Epithelial cell of umbilical artery (primary cell): ENCODE results near the gene KANK3. TPM values are rescaled to one million over a fixed set of nuclear protein-coding genes. Genes with fewer than 3 reads are reported as not detected.

ENCODE experiments used
- total RNA-seq: library from RNA; depleted of rRNA; stranded (reverse); fragments of >200 nt; gene quantifications from 2 replicates; pipeline ENCODE4 v1.2.3, GENCODE V29; 2014

Gene KANK3
- total RNA-seq, result 9.4 and 14.6 TPM in 2 replicates

GRCh38 chr19:8342684-8343482 lies at the start of gene KANK3:
Gene KANK3 (minus strand): TSS chr19:8343262. CDS start chr19:8337828, 5,434 bp downstream.

GRCh38 chr19:8389891-8390616 lies 47.0 kb upstream of the KANK3 start, which contains the start of gene RAB11B:
Gene RAB11B (plus strand): TSS chr19:8390360. CDS start chr19:8390417, 57 bp downstream.

GRCh38 chr19:8363803-8364771 lies 21.0 kb upstream of the KANK3 start, which contains the start of gene ANGPTL4:
Gene ANGPTL4 (plus strand): TSS chr19:8364155. CDS start chr19:8364322, 167 bp downstream.

GRCh38 chr19:8321067-8321985 lies 21.7 kb downstream of the KANK3 start, which contains the start of the genes NDUFA7 and RPS28:
Gene NDUFA7 (minus strand): TSS chr19:8321375. CDS start chr19:8321358, 17 bp downstream.
Gene RPS28 (plus strand): TSS chr19:8321496. CDS start chr19:8321531, 35 bp downstream.

GRCh38 chr19:8307965-8308866 lies 34.8 kb downstream of the KANK3 start, which contains the start of gene CD320:
Gene CD320 (minus strand): TSS chr19:8308358. CDS start chr19:8308290, 68 bp downstream.

Other genes with a start within 250 kb of the KANK3 start
- gene FBN3, start 193.7 kb downstream of the KANK3 start, total RNA-seq, result not detected in 2 replicates
- gene CERS4, start 133.9 kb downstream of the KANK3 start, total RNA-seq, result 1.5 and 1.9 TPM in 2 replicates
- 37.4 and 54.9 TPM in 2 replicates for gene CD320, start 34.9 kb downstream of the KANK3 start, total RNA-seq
- gene NDUFA7, start 21.9 kb downstream of the KANK3 start, total RNA-seq, result 9.0 and 26.3 TPM in 2 replicates
- 51.8 and 304 TPM in 2 replicates for gene RPS28, start 21.8 kb downstream of the KANK3 start, total RNA-seq
- 9.9 and 13.3 TPM in 2 replicates for gene ANGPTL4, start 20.9 kb upstream of the KANK3 start, total RNA-seq
- 19.5 and 29.9 TPM in 2 replicates for gene RAB11B, start 47.1 kb upstream of the KANK3 start, total RNA-seq
- 104 and 265 TPM in 2 replicates for gene MARCHF2, start 70.0 kb upstream of the KANK3 start, total RNA-seq
- gene HNRNPM, start 101.7 kb upstream of the KANK3 start, total RNA-seq, result 78.3 and 91.6 TPM in 2 replicates
- gene PRAM1, start 159.4 kb upstream of the KANK3 start, total RNA-seq, result not detected in 2 replicates
- gene ZNF414, start 170.9 kb upstream of the KANK3 start, total RNA-seq, result 2.6 and 3.3 TPM in 2 replicates
- gene MYO1F, start 234.2 kb upstream of the KANK3 start, total RNA-seq, result 0.15 TPM in 1 of 2 replicates, not detected in the other